ENCODE data around the gene FNDC8. TPM values are rescaled to one million over a fixed set of nuclear protein-coding genes. Genes with fewer than 3 reads are reported as not detected.
"Not testable (repeated sequence)": the region's sequence is repeated elsewhere in the genome, so short reads cannot be mapped to it uniquely, and the experiment has no call there.

The FNDC8 gene
- polyA plus RNA-seq, 12 donors, result 0.13 to 0.32 TPM; not detected in 10

DNA sequence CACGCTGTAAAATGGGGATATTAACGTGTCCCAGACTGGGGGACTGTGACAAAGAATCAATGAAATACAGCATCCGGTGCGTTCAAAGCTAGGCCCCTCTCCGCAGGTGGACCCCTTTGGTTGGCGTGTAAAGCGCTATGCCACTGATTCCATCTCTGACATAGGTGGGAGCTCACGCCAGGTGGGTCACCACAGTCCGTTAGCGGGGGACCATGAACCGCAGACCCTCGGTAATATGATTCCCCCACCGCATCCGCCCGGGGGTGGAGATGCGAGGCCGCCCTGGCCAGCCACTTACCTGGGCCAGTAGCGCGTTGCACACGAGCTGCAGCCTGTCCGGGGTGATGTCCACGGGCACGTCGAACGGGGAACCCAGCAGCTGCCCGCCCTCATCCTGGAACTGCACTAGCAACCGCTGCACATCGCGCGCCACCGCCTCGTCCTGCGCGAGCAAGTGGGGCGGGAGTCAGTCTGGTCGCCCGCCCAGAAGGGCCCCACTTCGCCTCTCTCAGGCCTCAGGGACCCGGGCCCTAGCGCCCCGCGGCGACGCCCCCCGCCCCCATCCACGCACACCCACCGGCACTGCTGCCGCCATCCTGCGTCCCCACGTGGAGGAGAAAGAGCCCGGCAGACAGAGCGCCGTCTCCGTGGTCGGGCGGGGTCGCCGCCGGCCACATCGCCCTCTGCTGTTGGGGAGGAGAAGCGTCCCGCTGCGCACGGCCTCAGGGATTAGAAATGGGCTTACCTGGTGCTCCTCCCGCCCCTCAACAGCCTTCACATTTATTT lies 20.5 kb downstream of the FNDC8 start, which contains the start of gene NLE1:
NLE1 (minus strand) TSS at position 623 of the 786 bp plus-strand sequence; CDS start at position 595, 28 bp downstream.
- DNase-seq, result peak; percentile 83

GRCh38 chr17:35142467-35142796 lies 21.0 kb downstream of the FNDC8 start:
- no peak for DNase-seq

GRCh38 chr17:35144840-35145239 lies 23.4 kb downstream of the FNDC8 start:
- DNase-seq, result no peak

- DNase-seq, result no peak
Observed at GRCh38 chr17:35146214-35146833, 24.9 kb downstream of the FNDC8 start.

DNA sequence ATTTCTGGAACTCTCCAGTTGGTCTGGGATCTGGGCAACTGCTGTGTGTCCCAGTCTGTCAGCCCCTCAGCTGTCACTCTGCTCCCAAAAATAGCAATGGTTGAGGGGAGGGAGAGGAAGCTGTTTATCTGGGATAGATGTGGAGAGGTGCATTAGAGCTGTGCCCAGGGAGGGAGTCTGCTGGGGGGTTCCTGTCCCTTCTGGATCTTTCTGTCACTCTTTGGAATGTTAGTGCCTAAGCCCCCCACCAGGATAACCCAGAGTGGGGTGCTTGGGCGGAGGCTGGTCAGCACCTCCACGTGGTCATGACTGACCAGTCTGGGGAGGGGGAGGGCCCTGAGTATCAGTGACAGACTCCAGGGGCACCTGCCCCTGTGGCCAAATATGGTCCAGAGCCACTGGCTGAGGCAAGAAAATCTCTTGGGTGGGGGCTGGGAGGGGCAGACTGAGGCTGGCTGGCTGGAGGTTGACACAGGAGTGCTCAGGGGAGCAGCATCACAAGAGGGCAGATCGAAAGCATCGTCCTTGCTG lies 26.0 kb downstream of the FNDC8 start, which contains the start of gene UNC45B:
UNC45B (plus strand) TSS at position 443 of the 531 bp plus-strand sequence. CDS start 447 bp downstream, outside the sequence.
- DNase-seq, result peak; percentile 26

DNA sequence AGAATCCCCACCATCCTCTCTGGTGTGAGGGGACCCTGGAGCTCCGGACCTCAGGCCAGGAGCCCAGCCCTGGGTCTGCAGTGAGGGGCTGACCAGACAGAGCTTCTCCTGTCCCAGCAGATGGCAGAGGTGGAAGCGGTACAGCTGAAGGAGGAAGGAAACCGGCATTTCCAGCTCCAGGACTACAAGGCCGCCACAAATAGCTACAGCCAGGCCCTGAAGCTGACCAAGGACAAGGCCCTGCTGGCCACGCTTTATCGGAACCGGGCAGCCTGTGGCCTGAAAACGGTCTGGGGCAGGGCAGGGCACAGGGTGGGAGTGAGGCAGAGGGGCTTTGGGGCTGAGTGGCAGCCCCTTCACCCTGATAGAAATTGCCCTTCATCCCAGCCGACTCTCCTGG lies 26.7 kb downstream of the FNDC8 start:
- no peak for DNase-seq

- no peak for DNase-seq
Observed at GRCh38 chr17:35149941-35150340, 28.5 kb downstream of the FNDC8 start.

DNA sequence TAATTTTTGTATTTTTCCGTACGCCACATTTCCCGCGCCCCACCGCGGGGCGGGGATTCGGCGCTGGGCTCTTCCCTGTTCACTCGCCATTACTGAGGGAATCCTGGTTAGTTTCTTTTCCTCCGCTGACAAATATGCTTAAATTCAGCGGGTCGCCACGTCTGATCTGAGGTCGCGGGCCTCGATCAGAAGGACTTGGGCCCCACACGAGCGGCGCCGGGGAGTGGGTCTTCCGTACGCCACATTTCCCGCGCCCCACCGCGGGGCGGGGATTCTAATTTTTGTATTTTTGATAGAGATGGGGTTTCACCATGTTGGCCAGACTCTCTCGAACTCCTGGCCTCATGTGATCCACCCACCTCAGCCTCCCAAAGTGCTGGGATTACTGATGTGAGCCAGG lies 29.7 kb downstream of the FNDC8 start:
- not testable (repeated sequence) for DNase-seq

DNA sequence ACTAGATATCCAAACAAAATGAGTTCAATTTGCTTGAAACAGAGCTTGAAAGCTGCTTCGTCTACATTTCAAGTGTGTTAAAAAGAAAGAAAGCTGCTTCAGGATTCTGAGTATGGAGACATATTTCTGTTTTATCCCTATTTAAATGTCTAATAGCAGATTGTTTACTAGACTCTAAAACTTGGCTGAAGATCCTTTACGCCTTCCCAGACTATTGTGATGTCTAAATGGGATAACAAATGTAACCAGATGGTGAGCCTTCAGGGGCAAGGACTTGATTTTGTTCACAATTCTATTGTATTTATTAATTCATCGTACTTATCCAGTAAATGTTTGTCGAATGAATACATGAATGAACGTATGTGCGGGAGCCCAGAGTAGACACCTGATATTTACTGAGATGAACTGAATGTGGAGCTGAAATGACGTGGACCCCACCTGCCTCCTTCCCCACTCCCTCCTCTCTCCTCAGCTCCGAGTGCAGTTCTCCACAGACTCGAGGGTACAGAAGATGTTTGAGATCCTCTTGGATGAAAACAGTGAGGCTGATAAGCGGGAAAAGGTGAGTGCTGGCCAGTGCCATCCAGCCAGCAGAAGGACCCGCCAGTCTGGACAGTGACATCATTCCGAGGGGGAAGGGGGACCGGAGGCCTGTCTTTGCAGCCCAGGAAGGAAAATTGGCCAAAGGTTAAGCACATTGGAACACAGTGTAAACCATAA lies 31.2 kb downstream of the FNDC8 start:
- no peak for DNase-seq

DNA sequence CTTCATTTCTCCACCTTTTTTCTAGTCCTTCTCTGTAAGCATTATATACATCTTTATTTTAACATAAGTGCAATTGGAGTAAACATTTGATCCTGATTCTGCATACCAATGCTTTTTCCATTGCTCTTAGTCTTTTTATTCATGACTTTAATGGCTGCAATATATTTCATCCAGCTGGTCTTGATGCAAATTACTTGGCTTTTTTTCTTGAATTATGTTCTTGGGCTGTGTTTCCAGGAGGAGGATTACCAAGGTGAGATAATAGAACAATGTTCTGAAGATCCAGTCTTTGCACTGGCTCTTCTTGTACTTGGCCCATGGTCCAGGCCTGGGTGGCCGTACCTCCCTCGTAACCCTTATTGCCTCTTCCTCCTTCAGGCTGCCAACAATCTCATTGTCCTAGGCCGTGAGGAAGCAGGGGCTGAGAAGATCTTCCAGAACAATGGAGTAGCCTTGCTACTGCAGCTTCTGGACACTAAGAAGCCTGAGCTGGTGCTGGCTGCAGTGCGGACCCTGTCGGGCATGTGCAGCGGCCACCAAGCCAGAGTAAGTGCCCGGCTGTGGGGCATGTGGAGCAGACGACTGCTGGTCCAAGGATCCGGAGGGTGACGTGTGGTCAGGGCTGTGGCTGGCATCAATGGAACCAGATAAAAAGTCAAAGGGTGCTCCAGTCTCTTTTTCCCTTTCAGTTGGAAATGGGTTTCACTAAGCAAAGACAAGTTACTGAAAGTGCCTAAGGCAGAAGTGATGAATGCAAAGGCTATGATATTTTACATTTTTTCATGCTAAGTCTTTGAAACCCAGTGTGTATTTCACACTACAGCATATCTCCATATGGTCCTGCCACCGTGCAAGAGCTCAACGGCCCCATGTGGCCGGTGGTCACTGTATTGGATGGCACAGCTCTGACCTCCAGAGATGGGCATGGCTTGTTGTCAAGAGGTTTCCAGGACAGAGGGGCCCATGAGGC lies 33.1 kb downstream of the FNDC8 start:
- DNase-seq, result no peak

DNA sequence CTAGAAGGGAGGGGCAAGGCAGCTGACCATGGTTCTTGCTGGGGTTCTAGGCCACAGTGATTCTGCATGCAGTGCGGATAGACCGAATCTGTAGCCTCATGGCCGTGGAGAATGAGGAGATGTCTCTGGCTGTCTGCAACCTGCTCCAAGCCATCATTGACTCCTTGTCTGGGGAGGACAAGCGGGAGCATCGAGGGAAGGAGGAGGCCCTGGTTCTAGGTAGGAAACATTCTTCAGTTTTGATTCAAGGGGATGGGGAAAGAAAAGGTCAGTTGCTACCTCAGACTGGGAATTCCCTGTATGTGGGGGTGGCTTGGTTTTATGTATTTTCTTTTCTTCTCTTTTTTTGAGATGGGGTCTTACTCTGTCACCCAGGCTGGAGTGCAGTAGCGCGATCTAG lies 33.8 kb downstream of the FNDC8 start:
- no peak for DNase-seq

DNA sequence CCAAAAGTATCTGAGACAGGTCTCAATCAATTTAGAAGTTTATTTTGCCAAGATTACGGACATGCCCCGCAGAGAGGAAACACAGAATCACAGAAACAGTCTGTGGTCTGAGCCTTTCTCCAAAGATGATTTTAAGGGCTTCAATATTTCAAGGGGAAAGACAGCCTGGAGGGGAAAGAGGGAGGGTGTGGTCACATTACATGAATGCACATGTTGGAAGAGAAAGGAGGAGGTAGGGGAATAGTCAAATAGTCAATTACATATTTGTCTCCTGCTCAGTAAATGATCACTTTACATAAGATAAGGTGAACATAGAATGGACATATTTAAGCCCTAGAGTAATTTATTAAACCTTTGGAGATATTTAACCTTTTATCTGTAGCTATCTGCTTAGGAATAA lies 38.5 kb downstream of the FNDC8 start:
- DNase-seq, result no peak

- no peak for DNase-seq
Observed at GRCh38 chr17:35160354-35161201, 39.2 kb downstream of the FNDC8 start.

GRCh38 chr17:35161281-35161761 lies 39.9 kb downstream of the FNDC8 start:
- DNase-seq, result no peak

DNA sequence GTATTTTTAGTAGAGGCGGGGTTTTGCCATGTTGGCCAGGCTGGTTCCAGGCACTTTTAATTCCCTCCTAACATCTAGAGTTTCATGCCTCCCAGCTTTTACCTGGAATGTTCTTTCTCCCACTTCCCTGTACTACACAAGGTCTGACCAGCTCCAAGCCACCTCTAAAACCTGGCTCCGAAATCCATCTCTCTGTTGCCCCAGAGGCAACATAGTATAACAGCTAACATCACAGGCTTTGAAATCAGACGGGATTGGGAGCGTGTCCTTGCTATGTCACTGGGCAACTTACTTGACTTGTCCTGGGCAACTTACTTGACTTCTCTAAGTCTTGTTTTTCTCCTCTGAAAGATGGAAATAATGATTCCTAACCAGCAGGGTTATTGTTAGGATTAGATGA lies 41.3 kb downstream of the FNDC8 start:
- DNase-seq, result no peak

DNA sequence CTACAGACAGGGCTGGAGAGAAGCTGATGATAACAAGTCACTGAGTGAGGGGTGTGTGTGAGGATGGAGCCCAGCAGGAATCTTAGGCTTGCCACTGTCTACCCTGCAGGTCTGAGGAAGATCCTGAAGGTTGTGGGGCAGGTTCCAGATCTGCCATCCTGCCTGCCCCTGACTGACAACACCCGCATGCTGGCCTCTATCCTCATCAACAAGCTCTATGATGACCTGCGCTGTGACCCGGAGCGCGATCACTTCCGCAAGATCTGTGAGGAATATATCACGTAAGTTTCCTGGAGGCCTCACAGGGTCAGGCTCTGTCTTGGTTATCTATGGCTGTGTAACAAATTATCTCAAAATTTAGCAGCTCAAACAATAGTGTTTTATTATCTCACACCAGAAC lies 42.5 kb downstream of the FNDC8 start:
- no peak for DNase-seq

DNA sequence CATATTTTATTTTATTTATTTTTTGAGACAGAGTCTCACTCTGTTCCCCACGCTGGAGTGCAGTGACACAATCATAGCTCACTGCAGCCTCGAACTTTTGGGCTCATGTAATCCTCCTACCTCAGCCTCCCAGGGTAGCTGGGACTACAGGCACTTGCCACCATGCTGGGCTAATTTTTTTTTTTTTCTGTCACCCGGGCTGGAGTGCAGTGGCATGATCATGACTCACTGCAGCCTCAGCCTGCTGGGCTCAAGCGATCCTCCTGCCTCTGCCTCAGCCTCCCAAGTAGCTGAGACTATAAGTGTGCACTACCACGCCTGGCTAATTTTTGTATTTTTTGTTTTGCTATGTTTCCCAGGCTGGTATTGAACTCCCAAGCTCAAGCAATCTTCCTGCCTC lies 43.3 kb downstream of the FNDC8 start:
- DNase-seq, result no peak

DNA sequence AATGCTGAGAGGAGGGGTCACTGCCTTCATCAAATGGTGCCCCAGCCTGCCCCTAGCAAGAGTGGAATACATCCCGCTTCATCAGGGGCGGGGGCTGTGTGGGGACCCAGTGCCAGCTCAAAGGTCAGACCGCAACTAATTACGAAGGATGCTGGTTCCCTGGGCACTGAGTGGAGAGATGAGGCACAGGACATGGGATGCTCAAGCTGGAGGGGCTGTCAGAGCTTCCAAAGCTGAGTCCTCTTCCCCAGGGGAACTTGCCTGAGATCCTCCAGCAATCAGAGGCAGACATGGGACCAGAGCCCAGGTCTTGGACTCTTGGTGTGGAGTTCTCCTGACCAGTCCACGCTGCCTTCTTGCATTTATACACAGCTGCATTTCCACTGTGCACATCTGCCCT lies 45.1 kb downstream of the FNDC8 start:
- DNase-seq, result no peak

DNA sequence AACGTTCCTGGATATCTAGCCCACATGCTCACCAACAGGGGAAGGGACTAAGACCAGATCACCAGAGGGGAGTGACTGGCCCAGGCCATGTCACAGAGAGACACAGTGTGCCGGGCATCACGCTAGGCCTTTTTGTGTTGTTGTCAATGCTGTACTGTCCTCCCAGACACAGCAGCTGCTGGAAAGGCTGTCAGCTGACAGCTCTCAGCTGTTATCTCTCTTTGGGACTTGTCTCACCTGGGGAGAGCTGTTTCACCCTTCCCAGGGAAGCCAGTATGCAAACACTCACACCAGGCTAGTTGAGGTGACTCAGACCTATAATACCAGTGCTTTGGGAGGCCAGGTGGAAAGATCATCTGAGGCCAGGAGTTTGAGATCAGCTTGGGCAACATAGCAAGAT lies 45.6 kb downstream of the FNDC8 start:
- no peak for DNase-seq

- no peak for DNase-seq
Observed at GRCh38 chr17:35167666-35168065, 46.3 kb downstream of the FNDC8 start.

All from muscle of arm (tissue), 12 donors.